Measurements from ENCODE around the gene TMEM92. TPM values are rescaled to one million over a fixed set of nuclear protein-coding genes. Genes with fewer than 3 reads are reported as not detected.
"Not testable (repeated sequence)": the region's sequence is repeated elsewhere in the genome, so short reads cannot be mapped to it uniquely, and the experiment has no call there.

TMEM92 gene
- total RNA-seq, 3 donors from 2014 or later (not counting 1 experiment from before 2014, with no cell fraction given) = not detected

GRCh38 chr17:50299776-50300175, 25.5 kb downstream of the TMEM92 start:
- Histone ChIP-seq H3K4me1 (ENCODE audit: control insufficient read depth, insufficient read depth, low read length) (no peaks in the 10 kb centered on the region), H3K9me3 (ENCODE audit: control insufficient read depth, insufficient read depth, low read length) (no peaks in the 10 kb centered on the region), H3K27me3 (ENCODE audit: control insufficient read depth, insufficient read depth, low read length) (no peaks in the 10 kb centered on the region), H3K36me3 (ENCODE audit: control insufficient read depth, insufficient read depth, low read length) (no peaks in the 10 kb centered on the region), H3K27ac (ENCODE audit: low read length) (no peak overlapping the region), H3K4me3 (ENCODE audit: low read length) (no peak overlapping the region)
- Mint-ChIP-seq H3K27ac (no peak overlapping the region), H3K4me1 (no peaks in the 10 kb centered on the region), H3K9me3 (no peaks in the 10 kb centered on the region), H3K4me3 (no peak overlapping the region), H3K36me3 (no peaks in the 10 kb centered on the region), H3K27me3 (ENCODE audit: low read depth in 2 of 2) (peaks cover 9 to 14% of the 10 kb centered on the region in 2 donors)
- no peak for TF ChIP-seq CTCF (IDR thresholded peaks at IDR 0.05)
- DNase-seq = no peak
- WGBS (ENCODE audit: insufficient coverage) = 94% methylated on average over 2 of the region's 3 CpGs
- ATAC-seq = no peak
- intact Hi-C loops (cut with micrococcal nuclease) = loop anchor here (10.0 kb wide), 2 partner anchors 175 to 205 kb away; partner anchors contain the start of gene PDK2

- H3K27me3 ChIP-seq (ENCODE audit: control insufficient read depth, insufficient read depth, low read length); H3K4me3 ChIP-seq (ENCODE audit: low read length); ATAC-seq; H3K27ac ChIP-seq (ENCODE audit: low read length); intact Hi-C loops (cut with micrococcal nuclease); H3K4me3 Mint-ChIP-seq; H3K4me1 Mint-ChIP-seq; H3K9me3 Mint-ChIP-seq; H3K4me1 ChIP-seq (ENCODE audit: control insufficient read depth, insufficient read depth, low read length); H3K36me3 Mint-ChIP-seq; H3K9me3 ChIP-seq (ENCODE audit: control insufficient read depth, insufficient read depth, low read length); DNase-seq; H3K36me3 ChIP-seq (ENCODE audit: control insufficient read depth, insufficient read depth, low read length); H3K27ac Mint-ChIP-seq: not testable (repeated sequence)
- H3K27me3 Mint-ChIP-seq (ENCODE audit: low read depth in 2 of 2) = peaks cover 13 to 20% of the 10 kb centered on the region in 2 donors
- 86% methylated on average over 1 of the region's 1 CpG for WGBS (ENCODE audit: insufficient coverage)
Observed at GRCh38 chr17:50300824-50301223, 26.6 kb downstream of the TMEM92 start.

GRCh38 chr17:50301891-50302584, 27.8 kb downstream of the TMEM92 start:
- ATAC-seq (no peak), DNase-seq (no peak)
- Mint-ChIP-seq H3K27me3 (ENCODE audit: low read depth in 2 of 2) (peaks cover 11 to 20% of the 10 kb centered on the region in 2 donors), H3K4me1 (no peaks in the 10 kb centered on the region), H3K27ac (no peak overlapping the region), H3K36me3 (no peaks in the 10 kb centered on the region), H3K4me3 (no peak overlapping the region), H3K9me3 (no peaks in the 10 kb centered on the region)
- no peak for TF ChIP-seq CTCF (IDR thresholded peaks at IDR 0.05)
- Histone ChIP-seq H3K27me3 (ENCODE audit: control insufficient read depth, insufficient read depth, low read length) (no peaks in the 10 kb centered on the region), H3K4me1 (ENCODE audit: control insufficient read depth, insufficient read depth, low read length) (no peaks in the 10 kb centered on the region), H3K36me3 (ENCODE audit: control insufficient read depth, insufficient read depth, low read length) (no peaks in the 10 kb centered on the region), H3K4me3 (ENCODE audit: low read length) (no peak overlapping the region), H3K9me3 (ENCODE audit: control insufficient read depth, insufficient read depth, low read length) (no peaks in the 10 kb centered on the region), H3K27ac (ENCODE audit: low read length) (no peak overlapping the region)
- intact Hi-C loops (cut with micrococcal nuclease) = no loop called here
- 73% methylated on average over 9 of the region's 9 CpGs for WGBS (ENCODE audit: insufficient coverage)

GRCh38 chr17:50303051-50303450, 28.8 kb downstream of the TMEM92 start:
- no peaks in the 10 kb centered on the region for H3K27me3 ChIP-seq (ENCODE audit: control insufficient read depth, insufficient read depth, low read length)
- 93% methylated on average over 11 of the region's 11 CpGs for WGBS (ENCODE audit: insufficient coverage)
- H3K36me3 Mint-ChIP-seq = no peaks in the 10 kb centered on the region
- H3K27ac ChIP-seq (ENCODE audit: low read length) = no peak overlapping the region
- intact Hi-C loops (cut with micrococcal nuclease) = no loop called here
- H3K36me3 ChIP-seq (ENCODE audit: control insufficient read depth, insufficient read depth, low read length) = no peaks in the 10 kb centered on the region
- ATAC-seq (no peak), DNase-seq (no peak)
- H3K4me3 Mint-ChIP-seq = no peak overlapping the region
- peaks cover 11 to 20% of the 10 kb centered on the region in 2 donors for H3K27me3 Mint-ChIP-seq (ENCODE audit: low read depth in 2 of 2)
- no peaks in the 10 kb centered on the region for H3K4me1 ChIP-seq (ENCODE audit: control insufficient read depth, insufficient read depth, low read length)
- no peak overlapping the region for H3K4me3 ChIP-seq (ENCODE audit: low read length)
- H3K27ac Mint-ChIP-seq = no peak overlapping the region
- no peaks in the 10 kb centered on the region for H3K9me3 ChIP-seq (ENCODE audit: control insufficient read depth, insufficient read depth, low read length)
- no peaks in the 10 kb centered on the region for H3K9me3 Mint-ChIP-seq
- TF ChIP-seq CTCF (IDR thresholded peaks at IDR 0.05) = no peak
- H3K4me1 Mint-ChIP-seq = no peaks in the 10 kb centered on the region
